HepG2 (cell line): ENCODE data around the gene TEX12.

Experiments
- CTCF ChIP-seq: sonication (generic); formaldehyde crosslinking; IDR thresholded peaks from 2 replicates; pipeline ENCODE4 v1.5.0; 2020; ENCODE audit warnings: mild to moderate bottlenecking, missing genetic modification reagents, moderate library complexity
- EP300 ChIP-seq, 3 experiments: sonication (generic) in 1 of 3; formaldehyde crosslinking in 1 of 3; IDR thresholded peaks; 2 replicates each; pipeline versions ENCODE4 v1.5.1 to v1.6.1; 2011 to 2020; ENCODE audit warnings: low read depth in 2 of 3, low read length in 2 of 3, borderline replicate concordance in 1 of 3, improper control_type of control experiment in 1 of 3, mild to moderate bottlenecking in 1 of 3, missing genetic modification reagents in 1 of 3, moderate library complexity in 1 of 3
- FIP1L1 ChIP-seq: fragments of 200-400 bp; formaldehyde crosslinking; IDR thresholded peaks from 2 replicates; pipeline ENCODE4 v1.6.1; 2018; ENCODE audit warnings: low read depth, mild to moderate bottlenecking, low read length, moderate library complexity, borderline replicate concordance; ENCODE audit not compliant: insufficient read depth
- POLR2A ChIP-seq, 2 experiments: IDR thresholded peaks; 2 replicates each; pipeline ENCODE4 v1.6.1; 2011; ENCODE audit warnings: low read depth in 2 of 2, low read length in 2 of 2, mild to moderate bottlenecking in 1 of 2, moderate library complexity in 1 of 2; ENCODE audit not compliant: insufficient read depth in 1 of 2
- SIN3A ChIP-seq: IDR thresholded peaks from 2 replicates; pipeline ENCODE4 v1.6.1; 2011; ENCODE audit warnings: low read depth, mild to moderate bottlenecking, control low read depth, low read length, borderline replicate concordance
- ZNF180 ChIP-seq: sonication (generic); formaldehyde crosslinking; IDR thresholded peaks from 2 replicates; pipeline ENCODE4 v1.4.0; 2020; ENCODE audit warnings: low read depth, missing genetic modification reagents, borderline replicate concordance
- ZNF234 ChIP-seq: sonication (generic); formaldehyde crosslinking; conservative IDR thresholded peaks from 2 replicates; pipeline ENCODE4 v1.5.1; 2020; ENCODE audit warnings: mild to moderate bottlenecking, missing genetic modification reagents
- ZNF792 ChIP-seq: IDR thresholded peaks from 2 replicates; pipeline ENCODE4 v1.6.1; 2016

- TF ChIP-seq ZNF180, result no peak
- no peak for TF ChIP-seq SIN3A
- no peak for TF ChIP-seq ZNF234
- no peak for TF ChIP-seq FIP1L1
- TF ChIP-seq EP300 (IDR thresholded peaks at IDR 0.05; ENCODE audit: low read depth in 2 of 2, low read length in 2 of 2), result no peak
- no peak for TF ChIP-seq EP300 (CRISPR knock-in tag; IDR thresholded peaks at IDR 0.05; ENCODE audit: borderline replicate concordance)
- TF ChIP-seq POLR2A (IDR thresholded peaks at IDR 0.05; ENCODE audit: insufficient read depth in 1 of 2, low read depth in 2 of 2, low read length in 2 of 2), result no peak
- TF ChIP-seq CTCF (CRISPR knock-in tag), result no peak
- no peak for TF ChIP-seq ZNF792
Measured at GRCh38 chr11:112173152-112173551, 6.0 kb downstream of the TEX12 start.
